Measurements from ENCODE around the gene SLC39A6.
"Not testable (repeated sequence)": the region's sequence is repeated elsewhere in the genome, so short reads cannot be mapped to it uniquely, and the experiment has no call there.

Gene SLC39A6

DNA sequence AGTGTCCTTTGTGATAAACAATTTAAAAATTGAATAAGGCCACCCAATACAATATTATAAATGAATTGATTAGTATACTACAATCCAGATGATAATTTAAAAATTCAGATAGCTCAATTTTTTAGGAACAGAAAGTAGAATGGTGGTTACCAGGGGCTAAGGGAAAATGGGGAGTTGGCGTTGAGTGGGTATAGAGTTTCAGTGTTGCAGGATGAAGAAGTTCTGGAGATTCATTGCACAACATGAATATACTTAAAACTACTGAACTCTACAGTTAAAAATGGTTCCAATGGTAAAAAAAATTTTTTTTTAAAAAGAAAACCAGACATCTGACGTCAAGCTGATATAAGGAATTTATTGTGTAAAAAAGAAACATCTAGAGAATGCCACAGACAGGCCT is 20.9 kb downstream of the SLC39A6 start:
- Histone ChIP-seq H4K20me1 (no peaks in the 10 kb centered on the region), H3K4me3 (no peak overlapping the region), H3K27me3 (no peaks in the 10 kb centered on the region), H3K27ac (no peak overlapping the region), H3K36me3 (peaks cover 59% of the 10 kb centered on the region), H3K4me2 (no peak overlapping the region), H3K9me3 (peaks cover 4% of the 10 kb centered on the region; the same call in 1 of the 2 replicates), H3K4me1 (no peaks in the 10 kb centered on the region), H3K9ac (no peak overlapping the region)
- TF ChIP-seq Cebpa-rat (IDR thresholded peaks at IDR 0.05), result no peak

GRCh38 chr18:36107477-36107876 is 21.7 kb downstream of the SLC39A6 start:
- H4K20me1 ChIP-seq, result no peaks in the 10 kb centered on the region
- H3K4me2 ChIP-seq, result no peak overlapping the region
- H3K36me3 ChIP-seq, result peaks cover 52% of the 10 kb centered on the region
- peaks cover 10% of the 10 kb centered on the region for H3K9me3 ChIP-seq
- H3K27ac ChIP-seq, result no peak overlapping the region
- H3K9ac ChIP-seq, result no peak overlapping the region
- no peak overlapping the region for H3K4me3 ChIP-seq
- no peak for TF ChIP-seq Cebpa-rat (IDR thresholded peaks at IDR 0.05)
- H3K4me1 ChIP-seq, result no peaks in the 10 kb centered on the region
- no peaks in the 10 kb centered on the region for H3K27me3 ChIP-seq

DNA sequence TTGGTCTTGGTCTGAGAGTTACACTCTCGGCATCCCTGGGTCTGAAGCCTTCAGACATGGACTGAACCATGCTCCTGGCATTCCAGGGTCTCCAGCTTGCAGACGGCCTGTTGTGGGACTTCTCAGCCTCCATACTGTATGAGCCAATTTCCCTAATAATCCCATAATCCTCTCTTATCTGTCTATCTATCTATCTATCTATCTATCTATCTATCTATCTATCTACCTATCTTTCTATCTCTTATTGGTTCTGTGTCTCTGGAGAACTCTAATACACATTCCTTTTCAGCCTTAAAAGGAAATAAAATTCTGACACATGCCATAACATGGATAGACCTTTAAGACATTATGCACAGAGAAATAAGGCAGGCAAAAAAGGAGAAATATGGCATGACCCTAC is 24.4 kb downstream of the SLC39A6 start:
- no peak overlapping the region for H3K4me3 ChIP-seq
- no peaks in the 10 kb centered on the region for H3K4me1 ChIP-seq
- no peaks in the 10 kb centered on the region for H3K27me3 ChIP-seq
- H3K36me3 ChIP-seq, result peaks cover 34% of the 10 kb centered on the region
- H3K4me2 ChIP-seq, result no peak overlapping the region
- no peak overlapping the region for H3K9ac ChIP-seq
- no peaks in the 10 kb centered on the region for H4K20me1 ChIP-seq
- TF ChIP-seq Cebpa-rat (IDR thresholded peaks at IDR 0.05), result no peak
- peaks cover 25% of the 10 kb centered on the region for H3K9me3 ChIP-seq
- H3K27ac ChIP-seq, result no peak overlapping the region

DNA sequence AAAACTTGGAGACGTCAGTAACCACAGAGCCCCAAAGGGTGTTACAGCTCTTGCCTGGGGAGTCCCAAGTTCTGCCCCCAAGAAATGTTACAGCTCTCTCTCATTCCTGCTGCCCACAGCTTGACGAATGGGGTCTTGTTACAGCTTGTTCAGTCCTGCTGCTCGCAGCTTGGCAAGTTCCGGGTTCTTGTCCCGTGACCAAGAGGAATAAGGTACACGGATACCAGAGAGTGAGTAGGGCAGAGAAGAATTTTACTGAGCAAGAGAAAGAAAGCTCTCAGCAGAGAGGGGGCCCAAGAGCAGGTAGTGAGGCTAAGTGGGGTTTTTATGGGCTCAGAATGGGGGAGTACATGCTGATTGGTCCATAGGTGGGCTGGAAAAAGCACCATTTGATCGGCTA is 27.2 kb downstream of the SLC39A6 start:
- Histone ChIP-seq H3K4me2 (no peak overlapping the region), H3K27me3 (no peaks in the 10 kb centered on the region), H3K9me3 (peaks cover 25% of the 10 kb centered on the region), H3K36me3 (peaks cover 10% of the 10 kb centered on the region; the same call in 1 of the 2 replicates), H3K9ac (no peak overlapping the region), H3K27ac (no peak overlapping the region), H4K20me1 (no peaks in the 10 kb centered on the region), H3K4me3 (no peak overlapping the region), H3K4me1 (no peaks in the 10 kb centered on the region)
- TF ChIP-seq Cebpa-rat (IDR thresholded peaks at IDR 0.05), result no peak

GRCh38 chr18:36099311-36099710 is 29.8 kb downstream of the SLC39A6 start:
- H3K27me3 ChIP-seq, result no peaks in the 10 kb centered on the region
- no peak overlapping the region for H3K27ac ChIP-seq
- no peak for TF ChIP-seq Cebpa-rat (IDR thresholded peaks at IDR 0.05)
- H3K4me3 ChIP-seq, result no peak overlapping the region
- no peaks in the 10 kb centered on the region for H3K4me1 ChIP-seq
- H3K9me3 ChIP-seq, result peaks cover 21% of the 10 kb centered on the region
- H3K9ac ChIP-seq, result no peak overlapping the region
- no peak overlapping the region for H3K4me2 ChIP-seq
- 0 out of 2 replicates have a peak, but pooled peaks cover 9% of the 10 kb centered on the region for H3K36me3 ChIP-seq
- H4K20me1 ChIP-seq, result no peaks in the 10 kb centered on the region

GRCh38 chr18:36096955-36097354 is 32.2 kb downstream of the SLC39A6 start:
- Histone ChIP-seq H3K9ac (no peak overlapping the region), H3K36me3 (0 out of 2 replicates have a peak, but pooled peaks cover 6% of the 10 kb centered on the region), H3K27ac (no peak overlapping the region), H4K20me1 (no peaks in the 10 kb centered on the region), H3K4me2 (no peak overlapping the region), H3K4me3 (no peak overlapping the region), H3K4me1 (peaks cover 16% of the 10 kb centered on the region), H3K27me3 (no peaks in the 10 kb centered on the region), H3K9me3 (peaks cover 9% of the 10 kb centered on the region)
- TF ChIP-seq Cebpa-rat (IDR thresholded peaks at IDR 0.05), result no peak

DNA sequence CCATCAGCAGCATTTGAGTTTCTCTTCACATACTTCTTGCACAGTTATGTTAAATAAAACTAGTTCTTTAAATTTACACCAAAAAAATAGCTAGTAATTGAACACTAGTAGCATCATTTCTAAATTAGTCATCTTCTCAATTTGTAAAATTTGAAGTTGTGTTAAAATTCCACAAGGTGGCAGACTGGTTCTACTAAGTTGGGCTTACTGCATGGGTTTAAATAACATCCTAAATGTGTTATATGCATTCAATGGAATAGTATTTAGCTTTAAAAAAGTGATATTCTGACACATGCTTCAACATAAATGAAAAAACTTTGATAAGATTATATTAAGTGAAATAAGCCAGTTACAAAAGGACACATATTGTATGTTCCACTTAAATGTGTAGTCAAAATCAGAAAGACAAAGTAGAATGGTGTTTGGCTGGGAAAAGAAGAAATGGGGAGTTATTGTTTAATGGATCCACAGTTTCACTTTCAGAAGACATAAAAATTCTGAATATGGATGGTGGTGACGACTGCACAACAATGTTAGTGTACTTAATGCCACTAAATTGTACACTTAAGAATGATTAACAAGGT is 33.1 kb downstream of the SLC39A6 start:
- no peak overlapping the region for H3K4me3 ChIP-seq
- H3K4me2 ChIP-seq, result no peak overlapping the region
- TF ChIP-seq Cebpa-rat (IDR thresholded peaks at IDR 0.05), result no peak
- peaks cover under 1% of the 10 kb centered on the region; the same call in 1 of the 2 replicates for H3K9me3 ChIP-seq
- no peaks in the 10 kb centered on the region for H4K20me1 ChIP-seq
- no peaks in the 10 kb centered on the region for H3K27me3 ChIP-seq
- H3K4me1 ChIP-seq, result peaks cover 16% of the 10 kb centered on the region
- no peak overlapping the region for H3K27ac ChIP-seq
- H3K36me3 ChIP-seq, result no peaks in the 10 kb centered on the region
- no peak overlapping the region for H3K9ac ChIP-seq

DNA sequence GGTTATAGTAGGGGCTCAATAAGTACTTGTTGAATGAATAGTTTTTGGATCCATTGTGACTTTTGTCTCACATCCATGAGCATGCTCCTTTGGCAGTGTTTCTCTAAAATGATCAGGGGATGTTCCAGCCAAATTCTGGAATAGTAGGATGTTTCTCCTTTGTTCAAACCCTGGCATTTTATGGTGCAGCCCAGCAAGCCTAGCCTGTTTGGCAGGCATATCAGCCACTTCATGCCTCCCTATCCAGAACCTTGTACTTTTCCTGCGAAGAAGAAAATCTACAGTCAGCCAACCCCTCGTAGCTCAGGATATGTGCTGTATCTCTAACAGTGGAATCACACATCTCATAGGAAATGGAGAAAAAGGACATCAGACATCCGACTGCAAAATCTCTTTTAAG is 34.7 kb downstream of the SLC39A6 start:
- Histone ChIP-seq H3K4me1 (peaks cover 16% of the 10 kb centered on the region), H4K20me1 (no peaks in the 10 kb centered on the region), H3K27ac (no peak overlapping the region), H3K27me3 (no peaks in the 10 kb centered on the region), H3K36me3 (no peaks in the 10 kb centered on the region), H3K9ac (no peak overlapping the region), H3K4me2 (no peak overlapping the region), H3K9me3 (no peaks in the 10 kb centered on the region), H3K4me3 (no peak overlapping the region)
- TF ChIP-seq Cebpa-rat (IDR thresholded peaks at IDR 0.05), result no peak

DNA sequence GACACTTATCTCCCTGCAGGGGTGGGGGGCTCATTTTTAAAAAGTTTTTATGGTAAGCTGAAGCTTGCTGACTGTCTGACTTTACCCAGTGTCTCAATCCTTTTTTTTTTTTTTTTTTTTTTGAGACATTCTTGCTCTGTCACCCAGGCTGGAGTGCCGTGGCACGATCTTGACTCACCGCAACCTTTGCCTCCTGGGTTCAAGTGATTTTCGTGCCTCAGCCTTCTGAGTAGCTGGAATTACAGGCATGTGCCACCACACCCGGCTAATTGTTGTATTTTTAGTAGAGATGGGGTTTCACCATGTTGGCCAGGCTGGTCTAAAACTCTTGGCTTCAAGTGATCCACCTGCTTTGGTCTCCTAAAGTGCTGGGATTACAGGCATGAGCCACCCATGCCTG is 37.0 kb downstream of the SLC39A6 start:
- not testable (repeated sequence) for H3K27ac ChIP-seq, H3K36me3 ChIP-seq, H3K27me3 ChIP-seq, H4K20me1 ChIP-seq, H3K9me3 ChIP-seq, H3K9ac ChIP-seq, H3K4me3 ChIP-seq
- Histone ChIP-seq H3K4me1 (peaks cover 16% of the 10 kb centered on the region), H3K4me2 (peak overlapping the region; percentile 39)

DNA sequence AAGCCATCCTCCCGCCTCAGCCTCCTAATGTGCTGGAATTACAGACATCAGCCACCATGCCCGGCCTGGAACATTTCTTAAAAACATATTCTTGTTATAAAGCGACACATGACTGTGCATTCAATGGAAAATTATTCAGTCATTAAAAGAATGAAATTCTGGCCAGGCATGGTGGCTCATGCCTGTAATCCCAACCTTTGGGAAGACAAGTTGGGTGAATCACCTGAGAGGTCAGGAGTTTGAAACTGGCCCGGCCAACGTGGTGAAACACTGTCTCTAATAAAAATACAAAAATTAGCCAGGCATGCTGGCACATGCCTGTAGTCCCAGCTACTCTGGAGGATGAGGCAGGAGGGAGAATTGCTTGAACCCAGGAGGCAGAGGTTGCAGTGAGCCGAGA is 40.1 kb downstream of the SLC39A6 start:
- H4K20me1 ChIP-seq, result no peaks in the 10 kb centered on the region

DNA sequence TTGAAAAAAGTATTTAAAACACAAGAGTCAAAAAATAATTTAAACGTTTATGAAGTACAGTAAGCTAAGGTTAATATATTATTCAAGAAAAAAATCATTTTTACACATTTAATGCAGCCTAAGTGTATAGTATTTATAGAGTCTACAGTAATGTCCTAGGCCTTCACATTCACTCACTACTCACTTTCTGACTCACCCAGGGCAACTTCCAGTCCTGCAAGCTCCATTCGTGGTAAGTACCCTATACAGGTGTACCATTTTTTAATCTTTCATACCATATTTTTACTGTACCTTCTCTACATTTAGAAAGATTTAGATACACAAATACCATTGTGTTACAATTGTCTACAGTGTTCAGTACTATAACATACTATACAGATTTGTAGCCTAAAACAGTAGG is 40.9 kb downstream of the SLC39A6 start:
- H3K27me3 ChIP-seq, result no peaks in the 10 kb centered on the region
- H3K27ac ChIP-seq, result no peak overlapping the region
- no peaks in the 10 kb centered on the region for H3K36me3 ChIP-seq
- peaks cover 9% of the 10 kb centered on the region; the same call in 1 of the 2 replicates for H3K9me3 ChIP-seq
- no peak overlapping the region for H3K9ac ChIP-seq
- H3K4me2 ChIP-seq, result no peak overlapping the region
- peaks cover 18% of the 10 kb centered on the region for H3K4me1 ChIP-seq
- no peaks in the 10 kb centered on the region for H4K20me1 ChIP-seq
- H3K4me3 ChIP-seq, result no peak overlapping the region
- no peak for TF ChIP-seq Cebpa-rat (IDR thresholded peaks at IDR 0.05)

More for the DNA sequence above, 40.1 kb downstream of the SLC39A6 start:
- no peak overlapping the region for H3K4me2 ChIP-seq
- H3K36me3 ChIP-seq, result no peaks in the 10 kb centered on the region
- H3K27me3 ChIP-seq, result no peaks in the 10 kb centered on the region
- no peak for TF ChIP-seq Cebpa-rat (IDR thresholded peaks at IDR 0.05)
- H3K9ac ChIP-seq, result no peak overlapping the region
- peaks cover 9% of the 10 kb centered on the region; the same call in 1 of the 2 replicates for H3K9me3 ChIP-seq
- no peak overlapping the region for H3K4me3 ChIP-seq
- H3K4me1 ChIP-seq, result peaks cover 16% of the 10 kb centered on the region
- H3K27ac ChIP-seq, result no peak overlapping the region
